ENCODE measurements around the gene UPB1.

DNA sequence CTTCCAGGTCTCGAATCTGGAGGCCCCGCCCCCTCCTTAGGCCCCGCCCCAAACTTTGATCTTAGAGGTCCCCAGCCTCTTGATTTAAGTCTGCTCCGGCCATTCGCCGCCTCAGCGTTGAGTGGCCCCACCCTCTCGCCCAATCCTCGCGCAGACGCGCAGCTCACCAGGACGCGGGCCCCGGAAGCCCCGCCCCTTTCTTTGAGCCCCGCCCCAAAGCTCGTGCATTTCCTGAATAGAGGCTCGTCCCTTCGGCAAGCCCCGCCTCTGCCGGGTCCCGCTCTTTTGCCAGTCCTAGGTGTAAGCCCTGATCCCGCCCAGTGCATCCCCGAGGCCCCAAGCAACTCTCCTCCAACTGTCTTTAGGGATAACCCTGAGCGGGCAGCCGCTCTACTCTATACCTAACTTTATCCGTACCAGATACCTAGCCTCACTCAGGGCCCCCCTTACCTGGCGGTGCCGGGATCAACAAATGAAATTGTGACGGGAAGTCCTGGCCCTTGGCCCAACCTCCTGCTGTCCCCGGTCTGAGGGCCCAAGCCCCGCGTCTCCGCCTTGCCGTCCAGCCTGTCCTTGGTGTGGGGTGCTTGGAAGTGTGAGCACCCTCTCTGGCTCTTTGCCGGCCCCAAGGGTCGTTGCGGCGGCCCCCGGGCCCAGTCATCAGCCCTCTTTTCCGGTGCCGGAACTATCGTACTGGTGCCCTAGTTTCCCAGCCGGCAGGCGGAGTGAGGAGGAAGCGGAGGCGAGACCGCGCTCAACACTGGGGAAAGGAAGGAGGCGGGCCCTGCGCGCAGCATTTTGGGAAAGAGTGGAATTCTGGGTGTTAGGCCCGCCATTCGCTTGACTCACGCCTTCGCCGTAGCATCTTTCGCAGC is 60.3 kb downstream of the UPB1 start, which contains the start of gene SNRPD3:
- TF ChIP-seq, protein P1, sequence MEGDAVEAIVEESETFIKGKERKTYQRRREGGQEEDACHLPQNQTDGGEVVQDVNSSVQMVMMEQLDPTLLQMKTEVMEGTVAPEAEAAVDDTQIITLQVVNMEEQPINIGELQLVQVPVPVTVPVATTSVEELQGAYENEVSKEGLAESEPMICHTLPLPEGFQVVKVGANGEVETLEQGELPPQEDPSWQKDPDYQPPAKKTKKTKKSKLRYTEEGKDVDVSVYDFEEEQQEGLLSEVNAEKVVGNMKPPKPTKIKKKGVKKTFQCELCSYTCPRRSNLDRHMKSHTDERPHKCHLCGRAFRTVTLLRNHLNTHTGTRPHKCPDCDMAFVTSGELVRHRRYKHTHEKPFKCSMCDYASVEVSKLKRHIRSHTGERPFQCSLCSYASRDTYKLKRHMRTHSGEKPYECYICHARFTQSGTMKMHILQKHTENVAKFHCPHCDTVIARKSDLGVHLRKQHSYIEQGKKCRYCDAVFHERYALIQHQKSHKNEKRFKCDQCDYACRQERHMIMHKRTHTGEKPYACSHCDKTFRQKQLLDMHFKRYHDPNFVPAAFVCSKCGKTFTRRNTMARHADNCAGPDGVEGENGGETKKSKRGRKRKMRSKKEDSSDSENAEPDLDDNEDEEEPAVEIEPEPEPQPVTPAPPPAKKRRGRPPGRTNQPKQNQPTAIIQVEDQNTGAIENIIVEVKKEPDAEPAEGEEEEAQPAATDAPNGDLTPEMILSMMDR (IDR thresholded peaks at IDR 0.05): peak; percentile 43 to 68 (median 46)
- TF ChIP-seq POLR2AphosphoS5 (IDR thresholded peaks at IDR 0.05) (peak; percentile 86 to 92 (median 91)), POLR2A (IDR thresholded peaks at IDR 0.05) (peak; percentile 13)

Data from breast epithelium (tissue), 3 donors.